Activated CD8-positive, alpha-beta T cell treated with anti-CD3 and anti-CD28 coated beads for 36 hours (primary cell): Measurements from ENCODE around the gene RAB5A. TPM values are rescaled to one million over a fixed set of nuclear protein-coding genes. Genes with fewer than 3 reads are reported as not detected.
"Not testable (repeated sequence)": the region's sequence is repeated elsewhere in the genome, so short reads cannot be mapped to it uniquely, and the experiment has no call there.

Experiments
- ATAC-seq: fragments of 200-7000 bp; cut with Tn5 transposase; one replicate; pipeline ENCODE4 v1.10.0; 2021; ENCODE audit warnings: mild to moderate bottlenecking, moderate library complexity
- CTCF ChIA-PET: fragments of 350-600 bp; sonication (Branson Sonifier 250); formaldehyde crosslinking; loops from one replicate; lab custom pipeline; 2021; ENCODE audit warnings: antibody characterized with exemption; lab: Charles Lee
- POLR2A ChIA-PET: fragments of 350-600 bp; sonication (Branson Sonifier 250); formaldehyde crosslinking; loops from one replicate; lab custom pipeline; 2021; ENCODE audit warnings: antibody characterized with exemption; lab: Charles Lee
- DNase-seq: peaks from one replicate; pipeline ENCODE4 v3.0.0-alpha.2; 2020
- H3K27ac Mint-ChIP-seq: one replicate; pipeline ENCODE4 v1.8.0; 2021; ENCODE audit warnings: mild to moderate bottlenecking, mixed read lengths
- H3K27me3 Mint-ChIP-seq: one replicate; pipeline ENCODE4 v1.8.0; 2021; ENCODE audit warnings: mixed read lengths
- H3K36me3 Mint-ChIP-seq: one replicate; pipeline ENCODE4 v1.8.0; 2021; ENCODE audit warnings: low read depth, mixed read lengths
- H3K4me1 Mint-ChIP-seq: one replicate; pipeline ENCODE4 v1.8.0; 2021; ENCODE audit warnings: low read depth, mixed read lengths
- H3K4me3 Mint-ChIP-seq: one replicate; pipeline ENCODE4 v1.8.0; 2021; ENCODE audit warnings: mild to moderate bottlenecking, moderate library complexity, mixed read lengths
- H3K9me3 Mint-ChIP-seq: one replicate; pipeline ENCODE4 v1.8.0; 2021; ENCODE audit warnings: mixed read lengths
- intact Hi-C: fragments of 100-400 bp; cut with micrococcal nuclease; formaldehyde crosslinking; loops from one replicate; pipeline ENCODE4 v1.10.0; 2022
- total RNA-seq, 2 experiments: library from RNA; stranded (reverse); gene quantifications; one replicate each; pipeline ENCODE4 v1.2.3, GENCODE V29; 2021
- TF ChIP-seq, protein P1 (sequence below): fragments of 200-600 bp; IDR thresholded peaks from one replicate; pipeline ENCODE4 v1.8.0; 2022; ENCODE audit warnings: antibody characterized with exemption, mild to moderate bottlenecking

RAB5A gene
- total RNA-seq, 2 experiments from 2014 or later = 54.3 to 55.8 TPM

DNA sequence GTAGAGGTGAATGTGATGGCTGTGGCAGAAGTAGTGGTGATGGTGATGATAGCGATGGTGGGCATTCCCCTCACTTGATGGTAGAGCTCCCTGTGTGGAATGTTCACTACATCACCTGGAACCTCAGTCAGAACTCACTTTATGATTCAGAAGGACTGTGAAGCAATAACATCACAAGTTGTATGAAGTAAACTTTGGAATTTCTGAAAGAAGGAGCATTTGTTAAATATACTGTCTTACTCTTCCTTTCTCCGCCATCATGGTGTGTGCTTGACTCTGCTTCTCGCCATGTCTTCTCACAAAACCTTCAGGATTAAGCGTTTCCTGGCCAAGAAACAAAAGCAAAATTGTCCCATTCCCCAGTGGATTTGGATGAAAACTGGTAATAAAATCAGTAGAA lies 65.3 kb downstream of the RAB5A start, which contains the start of gene PP2D1:
Gene PP2D1, minus strand, starts transcription at position 101 of the 400 bp plus-strand sequence. CDS start 192 bp downstream, outside the sequence.
- ChIA-PET POLR2A (no interaction called here), CTCF (no interaction called here)
- intact Hi-C loops = no loop called here
- Mint-ChIP-seq H3K4me3 (no peak within 1 kb of the TSS), H3K36me3 (no peaks in the 10 kb centered on the region), H3K27ac (no peak within 1 kb of the TSS), H3K4me1 (no peaks in the 10 kb centered on the region), H3K9me3 (no peaks in the 10 kb centered on the region), H3K27me3 (no peaks in the 10 kb centered on the region)
- TF ChIP-seq, protein P1, sequence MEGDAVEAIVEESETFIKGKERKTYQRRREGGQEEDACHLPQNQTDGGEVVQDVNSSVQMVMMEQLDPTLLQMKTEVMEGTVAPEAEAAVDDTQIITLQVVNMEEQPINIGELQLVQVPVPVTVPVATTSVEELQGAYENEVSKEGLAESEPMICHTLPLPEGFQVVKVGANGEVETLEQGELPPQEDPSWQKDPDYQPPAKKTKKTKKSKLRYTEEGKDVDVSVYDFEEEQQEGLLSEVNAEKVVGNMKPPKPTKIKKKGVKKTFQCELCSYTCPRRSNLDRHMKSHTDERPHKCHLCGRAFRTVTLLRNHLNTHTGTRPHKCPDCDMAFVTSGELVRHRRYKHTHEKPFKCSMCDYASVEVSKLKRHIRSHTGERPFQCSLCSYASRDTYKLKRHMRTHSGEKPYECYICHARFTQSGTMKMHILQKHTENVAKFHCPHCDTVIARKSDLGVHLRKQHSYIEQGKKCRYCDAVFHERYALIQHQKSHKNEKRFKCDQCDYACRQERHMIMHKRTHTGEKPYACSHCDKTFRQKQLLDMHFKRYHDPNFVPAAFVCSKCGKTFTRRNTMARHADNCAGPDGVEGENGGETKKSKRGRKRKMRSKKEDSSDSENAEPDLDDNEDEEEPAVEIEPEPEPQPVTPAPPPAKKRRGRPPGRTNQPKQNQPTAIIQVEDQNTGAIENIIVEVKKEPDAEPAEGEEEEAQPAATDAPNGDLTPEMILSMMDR = no peak
- ATAC-seq (no peak), DNase-seq (no peak)

DNA sequence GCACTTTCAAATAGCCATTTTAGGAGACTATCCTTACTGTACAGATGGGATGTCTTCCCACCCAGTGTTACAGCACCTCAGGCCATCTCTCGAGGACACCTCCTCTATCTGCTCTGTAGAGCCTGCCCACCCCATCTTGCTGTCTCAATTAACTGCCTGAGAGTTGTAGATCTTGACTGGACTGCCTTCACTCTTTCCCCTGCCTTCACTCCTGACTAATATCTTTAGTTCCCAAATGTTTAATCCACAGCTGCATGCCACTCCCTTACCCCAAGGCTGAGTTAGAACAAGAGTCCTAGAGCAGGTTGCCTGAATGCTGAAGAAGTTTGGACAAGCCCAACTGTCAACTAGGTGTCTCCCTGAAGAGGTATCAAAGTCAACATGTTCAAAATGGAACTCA lies 66.5 kb downstream of the RAB5A start:
- H3K27ac Mint-ChIP-seq = no peak overlapping the region
- ATAC-seq (no peak), DNase-seq (no peak)
- TF ChIP-seq, protein P1 = no peak
- intact Hi-C loops = no loop called here
- H3K27me3 Mint-ChIP-seq = no peaks in the 10 kb centered on the region
- ChIA-PET CTCF (no interaction called here), POLR2A (no interaction called here)
- H3K4me3 Mint-ChIP-seq = no peak overlapping the region
- H3K9me3 Mint-ChIP-seq = no peaks in the 10 kb centered on the region
- H3K4me1 Mint-ChIP-seq = no peaks in the 10 kb centered on the region
- no peaks in the 10 kb centered on the region for H3K36me3 Mint-ChIP-seq

DNA sequence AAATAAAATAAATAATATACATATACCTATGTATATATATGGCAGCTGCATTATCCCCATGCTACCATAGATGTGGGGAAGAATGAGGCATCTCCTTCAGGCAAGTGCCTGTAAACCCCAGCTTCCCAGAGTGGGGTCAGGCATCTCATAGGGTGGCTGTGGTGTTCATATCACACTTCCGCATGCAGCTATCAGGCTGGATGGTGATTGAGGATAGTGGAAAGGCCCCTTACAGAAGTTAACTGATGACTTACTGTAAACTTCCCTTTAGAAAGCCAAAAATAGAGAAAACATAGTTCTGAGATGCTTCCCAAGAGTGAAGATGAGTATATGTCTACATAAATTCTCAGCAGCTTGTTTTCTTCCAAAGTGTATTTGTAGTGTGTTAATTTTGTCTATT lies 68.6 kb downstream of the RAB5A start:
- H3K4me1 Mint-ChIP-seq = no peaks in the 10 kb centered on the region
- POLR2A ChIA-PET = interaction anchor here (0.8 kb wide), 1 partner anchor 10 kb away, joined by 3 read pairs; no protein-coding TSS in a partner anchor
- H3K36me3 Mint-ChIP-seq = no peaks in the 10 kb centered on the region
- CTCF ChIA-PET = no interaction called here
- ATAC-seq (no peak), DNase-seq (no peak)
- no peaks in the 10 kb centered on the region for H3K9me3 Mint-ChIP-seq
- no peak overlapping the region for H3K27ac Mint-ChIP-seq
- no peak overlapping the region for H3K4me3 Mint-ChIP-seq
- intact Hi-C loops = no loop called here
- H3K27me3 Mint-ChIP-seq = no peaks in the 10 kb centered on the region
- TF ChIP-seq, protein P1 = no peak

DNA sequence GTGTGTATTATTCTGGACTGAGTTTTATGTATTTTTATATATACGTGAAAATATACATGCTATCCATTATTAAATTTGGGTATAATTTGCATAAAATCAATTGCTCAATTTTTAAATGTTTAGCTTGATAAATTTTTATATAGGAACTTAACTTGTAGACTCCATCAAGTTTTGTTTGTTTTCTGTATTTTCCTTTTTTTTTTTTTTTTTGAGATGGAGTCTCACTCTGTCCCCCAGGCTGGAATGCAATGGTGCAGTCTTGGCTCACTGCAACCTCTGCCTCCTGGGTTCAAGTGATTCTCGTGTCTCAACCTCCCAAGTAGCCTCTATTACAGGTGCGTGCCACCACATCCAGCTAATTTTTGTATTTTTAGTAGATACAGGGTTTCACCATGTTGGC lies 69.2 kb downstream of the RAB5A start:
- H3K4me3 Mint-ChIP-seq, DNase-seq, CTCF ChIA-PET, H3K4me1 Mint-ChIP-seq, ATAC-seq, H3K9me3 Mint-ChIP-seq, H3K36me3 Mint-ChIP-seq, H3K27me3 Mint-ChIP-seq, intact Hi-C loops, POLR2A ChIA-PET, H3K27ac Mint-ChIP-seq: not testable (repeated sequence)

DNA sequence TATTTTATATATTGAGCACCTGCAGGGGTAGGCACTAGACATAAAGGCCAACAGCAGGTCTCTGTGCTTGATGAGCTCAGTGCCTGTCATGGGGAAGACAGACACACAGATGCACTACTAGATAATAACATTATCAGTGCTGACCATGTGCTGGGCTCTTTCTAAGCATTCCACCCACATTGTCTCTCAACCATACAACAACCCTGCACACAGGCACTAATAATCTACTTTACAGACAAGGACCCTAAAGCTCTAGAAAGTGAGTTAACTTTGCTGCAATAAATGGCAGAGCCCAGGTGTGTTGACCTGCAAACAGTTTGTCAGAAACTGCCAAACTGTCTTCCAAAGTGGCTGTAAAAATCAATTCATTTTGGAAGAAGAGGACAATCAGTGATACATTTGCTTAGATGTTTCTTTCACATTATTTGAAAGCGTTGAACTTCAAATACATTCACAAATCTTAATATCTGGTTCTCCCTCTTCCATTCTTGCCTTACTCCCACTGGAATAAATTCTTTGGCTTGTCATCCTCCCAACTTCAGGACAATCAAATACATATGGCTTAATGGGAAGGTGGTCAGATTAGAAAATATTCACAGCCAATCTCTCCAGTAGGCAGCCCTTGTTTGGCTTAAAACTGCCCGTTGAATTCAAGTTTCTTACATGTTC lies 76.2 kb downstream of the RAB5A start:
- TF ChIP-seq, protein P1 = no peak
- POLR2A ChIA-PET = no interaction called here

More for the DNA sequence above, 76.2 kb downstream of the RAB5A start:
- intact Hi-C loops = no loop called here
- Mint-ChIP-seq H3K36me3 (no peaks in the 10 kb centered on the region), H3K27ac (no peak overlapping the region), H3K9me3 (no peaks in the 10 kb centered on the region), H3K4me1 (no peaks in the 10 kb centered on the region), H3K27me3 (no peaks in the 10 kb centered on the region), H3K4me3 (no peak overlapping the region)
- CTCF ChIA-PET = no interaction called here
- no peak for ATAC-seq
- no peak for DNase-seq
